Skeletal muscle satellite cell (primary cell): Measurements from ENCODE around the gene PYGM.

Experiments
- H3K27me3 ChIP-seq: 2 replicates; pipeline ENCODE4 v1.7.0; 2013; ENCODE audit warnings: low read length; ENCODE audit not compliant: control insufficient read depth, insufficient read depth
- H3K36me3 ChIP-seq: 2 replicates; pipeline ENCODE4 v1.7.0; 2013; ENCODE audit warnings: mild to moderate bottlenecking, control low read depth, low read length; ENCODE audit not compliant: insufficient read depth
- H3K4me1 ChIP-seq: 2 replicates; pipeline ENCODE4 v1.7.0; 2013; ENCODE audit warnings: low read length; ENCODE audit not compliant: control insufficient read depth, insufficient read depth
- H3K4me2 ChIP-seq: 2 replicates; pipeline ENCODE4 v1.7.0; 2013; ENCODE audit warnings: mild to moderate bottlenecking, low read length
- H3K4me3 ChIP-seq: 2 replicates; pipeline ENCODE4 v1.7.0; 2013; ENCODE audit warnings: low read length
- H3K9ac ChIP-seq: 2 replicates; pipeline ENCODE4 v1.7.0; 2013; ENCODE audit warnings: mild to moderate bottlenecking, low read depth, low read length, moderate library complexity
- H3K9me3 ChIP-seq: replicated peaks from 2 replicates; pipeline ENCODE4 v1.7.0; 2013; ENCODE audit warnings: mild to moderate bottlenecking, control low read depth, low read length

PYGM gene

GRCh38 chr11:64754919-64755662 lies 4.7 kb downstream of the PYGM start:
- Histone ChIP-seq H3K9me3 (no peaks in the 10 kb centered on the region), H3K27me3 (no peaks in the 10 kb centered on the region), H3K36me3 (no peaks in the 10 kb centered on the region), H3K4me3 (no peak overlapping the region), H3K9ac (no peak overlapping the region), H3K4me1 (peaks cover 2% of the 10 kb centered on the region), H3K4me2 (no peak overlapping the region)

GRCh38 chr11:64754124-64754918 lies 5.5 kb downstream of the PYGM start:
- H3K36me3 ChIP-seq: no peaks in the 10 kb centered on the region
- no peaks in the 10 kb centered on the region for H3K9me3 ChIP-seq
- no peak overlapping the region for H3K4me3 ChIP-seq
- no peaks in the 10 kb centered on the region for H3K4me1 ChIP-seq
- no peak overlapping the region for H3K9ac ChIP-seq
- H3K27me3 ChIP-seq: no peaks in the 10 kb centered on the region
- H3K4me2 ChIP-seq: no peak overlapping the region

GRCh38 chr11:64753380-64754123 lies 6.2 kb downstream of the PYGM start:
- H3K36me3 ChIP-seq: no peaks in the 10 kb centered on the region
- no peak overlapping the region for H3K4me2 ChIP-seq
- H3K9me3 ChIP-seq: no peaks in the 10 kb centered on the region
- no peaks in the 10 kb centered on the region for H3K27me3 ChIP-seq
- H3K9ac ChIP-seq: no peak overlapping the region
- H3K4me3 ChIP-seq: no peak overlapping the region
- H3K4me1 ChIP-seq: no peaks in the 10 kb centered on the region

- H3K4me3 ChIP-seq: no peak overlapping the region
- H3K4me2 ChIP-seq: no peak overlapping the region
- no peaks in the 10 kb centered on the region for H3K27me3 ChIP-seq
- H3K4me1 ChIP-seq: no peaks in the 10 kb centered on the region
- H3K9ac ChIP-seq: no peak overlapping the region
- no peaks in the 10 kb centered on the region for H3K36me3 ChIP-seq
- H3K9me3 ChIP-seq: no peaks in the 10 kb centered on the region
Measured at GRCh38 chr11:64753019-64753379, 6.8 kb downstream of the PYGM start.

GRCh38 chr11:64752175-64752970 lies 7.4 kb downstream of the PYGM start:
- Histone ChIP-seq H3K27me3 (no peaks in the 10 kb centered on the region), H3K9me3 (no peaks in the 10 kb centered on the region), H3K4me2 (no peak overlapping the region), H3K36me3 (no peaks in the 10 kb centered on the region), H3K4me1 (no peaks in the 10 kb centered on the region), H3K9ac (no peak overlapping the region), H3K4me3 (no peak overlapping the region)

- no peaks in the 10 kb centered on the region for H3K9me3 ChIP-seq
- H3K36me3 ChIP-seq: no peaks in the 10 kb centered on the region
- no peak overlapping the region for H3K4me3 ChIP-seq
- no peak overlapping the region for H3K9ac ChIP-seq
- no peaks in the 10 kb centered on the region for H3K4me1 ChIP-seq
- H3K4me2 ChIP-seq: no peak overlapping the region
- no peaks in the 10 kb centered on the region for H3K27me3 ChIP-seq
Measured at GRCh38 chr11:64751580-64751979, 8.2 kb downstream of the PYGM start.

- no peaks in the 10 kb centered on the region for H3K9me3 ChIP-seq
- no peak overlapping the region for H3K4me3 ChIP-seq
- no peak overlapping the region for H3K9ac ChIP-seq
- H3K36me3 ChIP-seq: no peaks in the 10 kb centered on the region
- no peak overlapping the region for H3K4me2 ChIP-seq
- H3K4me1 ChIP-seq: no peaks in the 10 kb centered on the region
- no peaks in the 10 kb centered on the region for H3K27me3 ChIP-seq
Measured at GRCh38 chr11:64751136-64751535, 8.6 kb downstream of the PYGM start.

GRCh38 chr11:64750361-64751054 lies 9.3 kb downstream of the PYGM start:
- peaks cover 3% of the 10 kb centered on the region for H3K27me3 ChIP-seq
- H3K36me3 ChIP-seq: no peaks in the 10 kb centered on the region
- no peaks in the 10 kb centered on the region for H3K9me3 ChIP-seq
- no peak overlapping the region for H3K4me3 ChIP-seq
- no peak overlapping the region for H3K9ac ChIP-seq
- H3K4me2 ChIP-seq: no peak overlapping the region
- H3K4me1 ChIP-seq: peaks cover 4% of the 10 kb centered on the region

GRCh38 chr11:64747961-64748665 lies 11.7 kb downstream of the PYGM start:
- Histone ChIP-seq H3K4me1 (peaks cover 22% of the 10 kb centered on the region), H3K4me3 (no peak overlapping the region), H3K36me3 (no peaks in the 10 kb centered on the region), H3K9me3 (no peaks in the 10 kb centered on the region), H3K9ac (no peak overlapping the region), H3K4me2 (no peak overlapping the region), H3K27me3 (peaks cover 20% of the 10 kb centered on the region)

GRCh38 chr11:64746486-64746885 lies 13.3 kb downstream of the PYGM start:
- no peaks in the 10 kb centered on the region for H3K36me3 ChIP-seq
- no peak overlapping the region for H3K4me2 ChIP-seq
- H3K4me3 ChIP-seq: no peak overlapping the region
- H3K4me1 ChIP-seq: peaks cover 31% of the 10 kb centered on the region
- no peak overlapping the region for H3K9ac ChIP-seq
- H3K27me3 ChIP-seq: peaks cover 33% of the 10 kb centered on the region
- no peaks in the 10 kb centered on the region for H3K9me3 ChIP-seq
